ENCODE data around the gene CSNK1G3. TPM values are rescaled to one million over a fixed set of nuclear protein-coding genes. Genes with fewer than 3 reads are reported as not detected.

Gene CSNK1G3
- total RNA-seq, 1 experiment from 2014 or later = 48.3 TPM

DNA sequence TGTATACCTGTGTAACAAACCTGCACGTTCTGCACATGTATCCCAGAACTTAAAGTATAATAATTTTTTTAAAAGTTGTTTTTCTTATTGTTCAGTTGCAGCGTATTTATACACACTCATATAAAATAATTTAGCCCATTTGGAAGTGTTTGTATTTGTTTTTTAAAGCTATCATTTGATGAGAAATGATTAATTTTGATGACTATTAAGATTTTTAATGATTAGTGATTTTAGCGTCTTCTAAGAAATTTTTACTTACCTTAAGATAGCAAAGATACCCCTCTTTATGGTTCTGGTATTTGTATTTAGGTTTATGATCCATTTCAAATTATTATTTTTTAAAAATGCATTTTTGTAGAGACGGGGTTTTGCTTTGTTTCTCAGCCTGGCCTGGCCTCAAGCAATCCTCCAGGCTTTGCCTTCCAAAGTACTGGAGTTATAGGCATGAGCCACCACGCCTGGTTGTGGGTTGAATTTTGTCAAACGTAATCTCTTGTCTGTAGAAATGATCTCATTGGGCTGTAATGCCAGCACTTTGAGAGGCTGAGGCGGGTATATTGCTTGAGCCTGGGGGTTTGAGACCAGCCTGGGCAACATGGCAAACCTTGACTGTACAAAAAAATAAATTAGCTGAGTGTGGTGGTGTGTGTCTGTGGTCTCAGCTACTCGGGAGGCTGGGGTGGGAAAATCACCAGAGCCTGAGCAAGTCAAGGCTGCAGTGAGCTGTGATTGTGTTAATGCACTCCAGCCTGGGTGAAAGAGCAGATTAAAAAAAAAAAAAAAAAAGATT is 26.9 kb downstream of the CSNK1G3 start:
- Histone ChIP-seq H4K5ac (ENCODE audit: insufficient read length, low read depth, low read length) (no peak overlapping the region), H2BK20ac (ENCODE audit: low read depth, low read length, poor library complexity, severe bottlenecking) (no peak overlapping the region), H3K4ac (ENCODE audit: low read depth, low read length) (no peak overlapping the region), H3K27ac (ENCODE audit: insufficient read length, low read depth, low read length) (no peak overlapping the region), H3T11ph (ENCODE audit: low read length) (no peak overlapping the region), H3K14ac (ENCODE audit: insufficient read depth, low read length) (no peak overlapping the region), H3K4me2 (ENCODE audit: insufficient read depth, insufficient read length, low read length) (no peak overlapping the region), H4K20me1 (ENCODE audit: control insufficient read depth, insufficient read depth, insufficient read length) (no peaks in the 10 kb centered on the region), H3K23me2 (ENCODE audit: insufficient read length, low read depth, low read length, poor library complexity, severe bottlenecking) (no peaks in the 10 kb centered on the region), H3K56ac (ENCODE audit: insufficient read length, low read depth, low read length) (no peak overlapping the region), H2BK12ac (ENCODE audit: insufficient read length, low read depth, low read length) (no peak overlapping the region), H4K91ac (ENCODE audit: insufficient read length, low read depth, low read length) (no peak overlapping the region), H3K4me1 (ENCODE audit: insufficient read depth, low read length) (peaks cover 2% of the 10 kb centered on the region), H3K79me1 (ENCODE audit: insufficient read depth, low read depth, low read length, poor library complexity, severe bottlenecking) (peaks cover 5% of the 10 kb centered on the region), H2BK5ac (ENCODE audit: insufficient read length, low read length) (no peak overlapping the region), H2AFZ (ENCODE audit: low read length) (no peak overlapping the region), H3K9ac (ENCODE audit: extremely low read depth, insufficient read length, low read length) (no peak overlapping the region), H3K18ac (ENCODE audit: insufficient read length, low read depth, low read length) (no peak overlapping the region), H2BK120ac (ENCODE audit: low read depth, low read length, poor library complexity, severe bottlenecking) (no peak overlapping the region), H2AK5ac (ENCODE audit: insufficient read length, low read length) (no peak overlapping the region), H3K27me3 (ENCODE audit: insufficient read depth, low read length) (no peaks in the 10 kb centered on the region), H4K8ac (replicated peaks; ENCODE audit: insufficient read length, low read depth, low read length) (no peak overlapping the region), H3K23ac (ENCODE audit: insufficient read length, low read depth, low read length) (no peak overlapping the region), H2BK15ac (ENCODE audit: low read depth, low read length) (no peak overlapping the region), H3K9me3 (ENCODE audit: control insufficient read depth, low read depth, low read length) (no peaks in the 10 kb centered on the region), H3K79me2 (ENCODE audit: insufficient read depth, low read length) (peaks cover 14% of the 10 kb centered on the region; the same call in 1 of the 2 replicates)
- no CpG with 5 or more reads among the region's 8 CpGs for WGBS (ENCODE audit: extremely low coverage, insufficient read length, low lambda C conversion rate)
- no peak overlapping the region for H3K4me3 Mint-ChIP-seq
- H3K27ac Mint-ChIP-seq = peak overlapping the region; percentile 80 to 87 (median 81)
- TF ChIP-seq, protein P1, sequence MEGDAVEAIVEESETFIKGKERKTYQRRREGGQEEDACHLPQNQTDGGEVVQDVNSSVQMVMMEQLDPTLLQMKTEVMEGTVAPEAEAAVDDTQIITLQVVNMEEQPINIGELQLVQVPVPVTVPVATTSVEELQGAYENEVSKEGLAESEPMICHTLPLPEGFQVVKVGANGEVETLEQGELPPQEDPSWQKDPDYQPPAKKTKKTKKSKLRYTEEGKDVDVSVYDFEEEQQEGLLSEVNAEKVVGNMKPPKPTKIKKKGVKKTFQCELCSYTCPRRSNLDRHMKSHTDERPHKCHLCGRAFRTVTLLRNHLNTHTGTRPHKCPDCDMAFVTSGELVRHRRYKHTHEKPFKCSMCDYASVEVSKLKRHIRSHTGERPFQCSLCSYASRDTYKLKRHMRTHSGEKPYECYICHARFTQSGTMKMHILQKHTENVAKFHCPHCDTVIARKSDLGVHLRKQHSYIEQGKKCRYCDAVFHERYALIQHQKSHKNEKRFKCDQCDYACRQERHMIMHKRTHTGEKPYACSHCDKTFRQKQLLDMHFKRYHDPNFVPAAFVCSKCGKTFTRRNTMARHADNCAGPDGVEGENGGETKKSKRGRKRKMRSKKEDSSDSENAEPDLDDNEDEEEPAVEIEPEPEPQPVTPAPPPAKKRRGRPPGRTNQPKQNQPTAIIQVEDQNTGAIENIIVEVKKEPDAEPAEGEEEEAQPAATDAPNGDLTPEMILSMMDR (conservative IDR thresholded peaks at IDR 0.05) = no peak
- H3K9me3 Mint-ChIP-seq = peaks cover 0 to 2% of the 10 kb centered on the region in 2 experiments; a peak in 3 of 5 replicates
- H3K27me3 Mint-ChIP-seq (ENCODE audit: low read depth) = no peaks in the 10 kb centered on the region
- no peak for DNase-seq
- peaks cover 22 to 31% of the 10 kb centered on the region in 2 experiments for H3K4me1 Mint-ChIP-seq
- peaks cover 0 to under 1% (median 0%) of the 10 kb centered on the region in 3 experiments; a peak in 1 of 7 replicates for H3K36me3 Mint-ChIP-seq (ENCODE audit: insufficient read depth in 1 of 3, low read depth in 3 of 3)

All from H9 (cell line).